Caco-2 (cell line): ENCODE data around the gene TFRC. TPM values are rescaled to one million over a fixed set of nuclear protein-coding genes. Genes with fewer than 3 reads are reported as not detected.

Experiments used
- BruUV-seq: library from RNA; stranded (reverse); fragments of 400-500 nt; replicated peaks from 2 replicates; lab custom pipeline; 2021; lab: Mats Ljungman, UMichigan
- CTCF ChIA-PET: fragments of 300-600 bp; sonication (Branson Sonifier 250); formaldehyde crosslinking; loops from one replicate; lab custom pipeline; 2022; ENCODE audit warnings: antibody characterized with exemption; lab: Charles Lee
- POLR2A ChIA-PET: fragments of 300-600 bp; sonication (Branson Sonifier 250); formaldehyde crosslinking; loops from one replicate; lab custom pipeline; 2022; ENCODE audit warnings: antibody characterized with exemption; lab: Charles Lee
- DNase-seq, 2 experiments: peaks; one replicate each; pipeline versions ENCODE4 v3.0.0 to v3.0.0-alpha.2; 2020 to 2022
- H3K27me3 ChIP-seq: replicated peaks from 2 replicates; pipeline ENCODE4 v1.6.0; 2011; ENCODE audit warnings: low read length; ENCODE audit not compliant: control insufficient read depth, insufficient read depth
- H3K36me3 ChIP-seq: 2 replicates; pipeline ENCODE4 v1.5.1; 2011; ENCODE audit warnings: low read length; ENCODE audit not compliant: control insufficient read depth, insufficient read depth
- H3K4me1 ChIP-seq: fragments of 250-450 bp; sonication (Bioruptor Pico); 2 replicates; pipeline ENCODE4 v1.5.1; 2020; ENCODE audit warnings: mild to moderate bottlenecking
- H3K4me3 ChIP-seq: 2 replicates; pipeline ENCODE4 v1.5.1; 2011; ENCODE audit warnings: low read depth, mild to moderate bottlenecking, control low read depth, low read length
- H3K9me3 ChIP-seq: fragments of 250-450 bp; sonication (Bioruptor Pico); 2 replicates; pipeline ENCODE4 v1.5.1; 2020; ENCODE audit warnings: mild to moderate bottlenecking, moderate library complexity
- H3K27ac Mint-ChIP-seq: one replicate; pipeline ENCODE4 v1.8.0; 2022; ENCODE audit warnings: mixed read lengths; ENCODE audit not compliant: unreplicated experiment
- H3K27me3 Mint-ChIP-seq: one replicate; pipeline ENCODE4 v1.8.0; 2022; ENCODE audit warnings: mixed read lengths; ENCODE audit not compliant: insufficient read depth, unreplicated experiment
- H3K36me3 Mint-ChIP-seq: one replicate; pipeline ENCODE4 v1.8.0; 2022; ENCODE audit warnings: mild to moderate bottlenecking, mixed read lengths; ENCODE audit not compliant: insufficient read depth, unreplicated experiment
- H3K4me1 Mint-ChIP-seq: one replicate; pipeline ENCODE4 v1.8.0; 2022; ENCODE audit warnings: low read depth, mixed read lengths; ENCODE audit not compliant: unreplicated experiment
- H3K4me3 Mint-ChIP-seq: one replicate; pipeline ENCODE4 v1.8.0; 2022; ENCODE audit warnings: mild to moderate bottlenecking, moderate library complexity, mixed read lengths; ENCODE audit not compliant: unreplicated experiment
- H3K9me3 Mint-ChIP-seq: one replicate; pipeline ENCODE4 v1.8.0; 2022; ENCODE audit warnings: mixed read lengths; ENCODE audit not compliant: unreplicated experiment
- CTCF ChIP-seq, 2 experiments: fragments of 200-600 bp in 1 of 2; IDR thresholded peaks; 1 replicate in 1 of 2; 2 replicates in 1 of 2; pipeline versions ENCODE4 v1.5.1 to v1.8.0; 2011 to 2022; ENCODE audit warnings: antibody characterized with exemption in 1 of 2, control low read depth in 1 of 2, inconsistent platforms in 1 of 2, low read depth in 1 of 2, low read length in 1 of 2, mild to moderate bottlenecking in 1 of 2, moderate library complexity in 1 of 2; ENCODE audit not compliant: insufficient read depth in 1 of 2, severe bottlenecking in 1 of 2, unreplicated experiment in 1 of 2
- intact Hi-C: fragments of 100-400 bp; cut with micrococcal nuclease; formaldehyde crosslinking; loops from one replicate; pipeline ENCODE4 v1.10.0; 2022; ENCODE audit not compliant: unreplicated experiment
- total RNA-seq: library from RNA; stranded (reverse); gene quantifications from 2 replicates; pipeline ENCODE4 v1.2.3, GENCODE V29; 2022

The TFRC gene
- total RNA-seq, 1 experiment from 2014 or later = 267 TPM

DNA sequence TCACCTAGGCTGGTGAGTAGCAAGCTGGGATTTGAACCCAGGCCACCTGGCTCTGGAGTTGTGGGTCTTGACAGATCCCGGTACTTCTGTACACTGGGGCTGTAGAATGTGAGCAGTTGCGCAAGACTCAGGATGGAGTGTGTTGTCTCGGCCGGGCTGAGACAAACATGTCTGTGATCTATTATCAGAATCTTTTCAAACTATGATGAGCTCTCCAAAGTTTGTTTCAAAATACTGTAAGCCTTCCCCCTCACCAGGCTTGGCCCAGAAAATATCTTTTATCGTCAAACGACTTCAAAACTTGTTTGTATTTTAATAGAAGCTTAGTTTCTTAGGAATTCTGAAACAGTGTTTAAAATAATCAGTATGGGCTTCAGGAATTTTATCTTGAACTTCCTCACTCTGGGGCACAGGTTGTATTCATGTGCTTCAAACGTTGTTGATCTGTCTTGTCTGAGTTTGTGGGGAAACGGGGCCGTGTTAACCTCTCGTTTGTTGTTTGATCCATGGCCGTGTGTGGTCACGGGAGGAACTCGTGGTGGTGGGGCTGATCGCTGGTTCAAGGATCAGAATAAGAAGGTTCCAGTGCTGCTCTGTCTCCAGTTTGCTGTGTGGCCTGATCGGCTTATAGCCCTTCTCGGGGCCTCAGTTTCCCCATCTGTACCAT lies 40.3 kb upstream of the TFRC start:
- Mint-ChIP-seq H3K9me3 (no peaks in the 10 kb centered on the region), H3K4me1 (peaks cover 17% of the 10 kb centered on the region), H3K27me3 (no peaks in the 10 kb centered on the region), H3K27ac (peak overlapping the region; percentile 85), H3K4me3 (no peak overlapping the region), H3K36me3 (no peaks in the 10 kb centered on the region)
- POLR2A ChIA-PET = no interaction called here
- Histone ChIP-seq H3K9me3 (no peaks in the 10 kb centered on the region), H3K36me3 (no peaks in the 10 kb centered on the region), H3K4me3 (no peak overlapping the region), H3K4me1 (peaks cover 35% of the 10 kb centered on the region), H3K27me3 (no peaks in the 10 kb centered on the region)
- no TSS peak for BruUV-seq
- CTCF ChIA-PET = no interaction called here
- no peak for DNase-seq
- no peak for TF ChIP-seq CTCF (IDR thresholded peaks at IDR 0.05; ENCODE audit: insufficient read depth in 1 of 2, low read depth in 1 of 2, low read length in 1 of 2, severe bottlenecking in 1 of 2, unreplicated experiment in 1 of 2)
- intact Hi-C loops = loop anchor here (5.0 kb wide), 1 partner anchor 40 kb away; the partner anchor contains the start of gene TFRC

DNA sequence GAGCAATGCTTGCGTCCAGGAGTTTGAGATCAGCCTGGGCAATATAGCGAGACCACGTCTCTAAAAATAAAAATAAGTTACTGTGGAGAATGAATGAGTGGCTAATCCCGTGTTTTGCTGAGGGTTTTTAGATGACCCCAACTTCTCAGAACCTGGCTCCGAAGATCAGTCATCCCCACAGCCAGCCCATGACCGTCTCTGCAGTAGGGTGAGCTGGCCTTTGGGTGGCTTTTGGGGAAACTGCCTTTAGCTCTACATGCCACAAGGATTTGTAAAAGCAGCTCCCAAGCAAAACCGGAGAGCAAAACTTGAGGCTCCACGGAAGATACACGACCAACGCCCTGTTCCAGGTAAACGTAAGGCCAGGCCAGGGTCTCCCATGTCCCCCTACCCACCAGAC lies 39.2 kb upstream of the TFRC start:
- Mint-ChIP-seq H3K4me3 (no peak overlapping the region), H3K4me1 (peaks cover 17% of the 10 kb centered on the region), H3K27me3 (no peaks in the 10 kb centered on the region), H3K36me3 (no peaks in the 10 kb centered on the region), H3K9me3 (no peaks in the 10 kb centered on the region), H3K27ac (no peak overlapping the region)
- no peak for TF ChIP-seq CTCF (IDR thresholded peaks at IDR 0.05; ENCODE audit: insufficient read depth in 1 of 2, low read depth in 1 of 2, low read length in 1 of 2, severe bottlenecking in 1 of 2, unreplicated experiment in 1 of 2)
- H3K36me3 ChIP-seq = no peaks in the 10 kb centered on the region
- H3K4me3 ChIP-seq = no peak overlapping the region
- no peaks in the 10 kb centered on the region for H3K27me3 ChIP-seq
- no TSS peak for BruUV-seq
- peaks cover 32% of the 10 kb centered on the region for H3K4me1 ChIP-seq
- no peaks in the 10 kb centered on the region for H3K9me3 ChIP-seq
- DNase-seq = no peak
- POLR2A ChIA-PET = interaction anchor here (0.6 kb wide), 1 partner anchor 12 kb away, joined by 4 read pairs; no protein-coding TSS in a partner anchor
- intact Hi-C loops = loop anchor here (5.0 kb wide), 1 partner anchor 39 kb away; the partner anchor contains the start of gene TFRC
- CTCF ChIA-PET = interaction anchor here (0.6 to 0.7 kb wide), 2 partner anchors 13 to 573 kb away, joined by 3 to 4 read pairs; no protein-coding TSS in a partner anchor

GRCh38 chr3:196120291-196120951 lies 38.5 kb upstream of the TFRC start:
- ChIA-PET CTCF (interaction anchor here (0.6 to 0.7 kb wide), 3 partner anchors 12 to 574 kb away, joined by 3 to 4 read pairs (median 3); no protein-coding TSS in a partner anchor), POLR2A (no interaction called here)
- peaks cover 32% of the 10 kb centered on the region for H3K4me1 ChIP-seq
- DNase-seq = no peak
- H3K9me3 ChIP-seq = no peaks in the 10 kb centered on the region
- Mint-ChIP-seq H3K4me3 (no peak overlapping the region), H3K27ac (no peak overlapping the region), H3K4me1 (peaks cover 17% of the 10 kb centered on the region), H3K9me3 (no peaks in the 10 kb centered on the region), H3K27me3 (no peaks in the 10 kb centered on the region), H3K36me3 (no peaks in the 10 kb centered on the region)
- no TSS peak for BruUV-seq
- H3K4me3 ChIP-seq = no peak overlapping the region
- no peaks in the 10 kb centered on the region for H3K36me3 ChIP-seq
- no peaks in the 10 kb centered on the region for H3K27me3 ChIP-seq
- intact Hi-C loops = loop anchor here (5.0 kb wide), 1 partner anchor 38 kb away; the partner anchor contains the start of gene TFRC
- no peak for TF ChIP-seq CTCF (IDR thresholded peaks at IDR 0.05; ENCODE audit: insufficient read depth in 1 of 2, low read depth in 1 of 2, low read length in 1 of 2, severe bottlenecking in 1 of 2, unreplicated experiment in 1 of 2)
